HepG2 (cell line): Measurements from ENCODE around the gene THRA. TPM values are rescaled to one million over a fixed set of nuclear protein-coding genes. Genes with fewer than 3 reads are reported as not detected.

Source experiments
- NCOA5 ChIP-seq: sonication (generic); formaldehyde crosslinking; IDR thresholded peaks from 2 replicates; pipeline ENCODE4 v1.4.0; 2020; ENCODE audit warnings: missing genetic modification reagents
- PCBP1 ChIP-seq: fragments of 200-400 bp; formaldehyde crosslinking; IDR thresholded peaks from 2 replicates; pipeline ENCODE4 v1.6.1; 2017; ENCODE audit warnings: mild to moderate bottlenecking, low read depth, low read length, borderline replicate concordance
- PHF5A ChIP-seq: IDR thresholded peaks from one replicate; pipeline ENCODE4 v1.6.1; 2018; ENCODE audit warnings: low read depth, missing genetic modification reagents; ENCODE audit not compliant: unreplicated experiment
- ZC3H13 ChIP-seq: sonication (generic); formaldehyde crosslinking; IDR thresholded peaks from 2 replicates; pipeline ENCODE4 v1.8.1; 2023; ENCODE audit warnings: mild to moderate bottlenecking, missing genetic modification reagents, moderate library complexity
- ZFYVE20 ChIP-seq: sonication (generic); formaldehyde crosslinking; IDR thresholded peaks from 2 replicates; pipeline ENCODE4 v1.8.0; 2023; ENCODE audit warnings: low read depth, mild to moderate bottlenecking, moderate library complexity, missing genetic modification reagents, borderline replicate concordance
- ZNF263 ChIP-seq: sonication (generic); formaldehyde crosslinking; IDR thresholded peaks from 2 replicates; pipeline ENCODE4 v1.4.0; 2020; ENCODE audit warnings: missing genetic modification reagents
- ZNF296 ChIP-seq: sonication (generic); formaldehyde crosslinking; conservative IDR thresholded peaks from 2 replicates; pipeline ENCODE4 v1.5.0; 2020; ENCODE audit warnings: mild to moderate bottlenecking, missing genetic modification reagents
- ZNF703 ChIP-seq: sonication (generic); formaldehyde crosslinking; IDR thresholded peaks from 2 replicates; pipeline ENCODE4 v1.5.1; 2020; ENCODE audit warnings: missing genetic modification reagents, mild to moderate bottlenecking, moderate library complexity, borderline replicate concordance
- ZNF720 ChIP-seq: sonication (generic); formaldehyde crosslinking; IDR thresholded peaks from 2 replicates; pipeline ENCODE4 v1.4.0; 2020; ENCODE audit warnings: missing genetic modification reagents
- polyA plus RNA-seq, 8 experiments: library from polyadenylated mRNA; depleted of rRNA in 3 of 8; stranded (reverse) in 7 of 8; unstranded in 1 of 8; fragments of >200 nt; fragmentation: Illumina TruSeq in 4 of 8; extraction: Trizol in 4 of 8; gene quantifications; 2 replicates each; pipeline versions ENCODE4 v1.2.1 to v1.2.3, GENCODE V29; 2011 to 2016; ENCODE audit warnings: low read depth in 4 of 8, missing spikeins in 1 of 8, mixed read lengths in 1 of 8; ENCODE audit not compliant: insufficient read depth in 1 of 8
- total RNA-seq, 5 experiments: library from RNA; depleted of rRNA; stranded (reverse); fragments of >200 nt; fragmentation: Illumina TruSeq; extraction: Trizol; gene quantifications; 2 replicates each; pipeline ENCODE4 v1.2.3, GENCODE V29; 2016; ENCODE audit warnings: low read depth in 1 of 5
- TF ChIP-seq, protein P1 (sequence below): sonication (generic); formaldehyde crosslinking; IDR thresholded peaks from 2 replicates; pipeline ENCODE4 v1.5.1; 2020; ENCODE audit warnings: missing genetic modification reagents, mild to moderate bottlenecking, borderline replicate concordance
- TF ChIP-seq, protein P2 (sequence below): sonication (generic); formaldehyde crosslinking; IDR thresholded peaks from one replicate; pipeline ENCODE4 v1.5.1; 2020; ENCODE audit warnings: mild to moderate bottlenecking, missing genetic modification reagents; ENCODE audit errors: not compliant biosample characterization
- TF ChIP-seq, protein P3 (sequence below): sonication (generic); formaldehyde crosslinking; IDR thresholded peaks from 2 replicates; pipeline ENCODE4 v1.4.0; 2020; ENCODE audit warnings: low read depth, mild to moderate bottlenecking, missing genetic modification reagents
- TF ChIP-seq, protein P4 (sequence below): IDR thresholded peaks from 2 replicates; pipeline ENCODE4 v1.6.1; 2012; ENCODE audit warnings: low read length, improper control_type of control experiment
- TF ChIP-seq, protein P5 (sequence below): sonication (generic); formaldehyde crosslinking; IDR thresholded peaks from 2 replicates; pipeline ENCODE4 v1.8.1; 2022; ENCODE audit warnings: mild to moderate bottlenecking, missing genetic modification reagents

The THRA gene
- total and polyA plus RNA-seq, 2 of the 13 experiments (the other 11 are each of a cell fraction or from before 2014, with no cell fraction given) = 8.0 to 9.9 TPM

DNA sequence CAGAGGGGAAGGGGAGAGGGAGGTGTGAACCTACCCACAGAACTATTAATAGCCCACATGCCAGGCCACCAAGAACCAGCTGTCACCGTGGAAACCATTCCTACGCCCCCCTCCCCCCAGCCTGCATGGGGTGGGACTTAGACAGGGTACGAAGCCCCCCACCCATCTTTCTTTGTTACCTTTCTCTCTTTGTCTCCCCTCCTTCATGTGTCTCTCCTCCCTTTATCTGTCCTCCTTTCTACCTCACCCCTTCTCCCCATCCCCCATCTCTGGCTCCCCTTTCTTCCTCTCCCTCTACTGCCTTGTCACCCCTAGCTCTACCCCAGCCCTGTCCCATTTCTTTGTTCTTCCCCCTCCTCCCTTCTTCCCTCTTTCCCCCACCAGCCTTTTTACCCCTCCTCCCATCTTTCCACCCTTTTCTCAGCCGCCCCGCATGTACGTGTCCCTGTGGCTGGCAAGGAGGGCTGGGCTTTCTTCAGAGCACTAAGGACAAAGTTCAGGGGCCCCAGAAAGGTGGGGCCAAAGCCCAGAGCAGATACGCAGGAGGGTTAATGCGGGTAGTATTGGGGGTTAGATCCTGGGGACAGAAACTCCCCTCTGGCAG lies 8.0 kb downstream of the THRA start (continued):
- TF ChIP-seq ZNF703 (CRISPR knock-in tag) = no peak
- TF ChIP-seq, protein P1, sequence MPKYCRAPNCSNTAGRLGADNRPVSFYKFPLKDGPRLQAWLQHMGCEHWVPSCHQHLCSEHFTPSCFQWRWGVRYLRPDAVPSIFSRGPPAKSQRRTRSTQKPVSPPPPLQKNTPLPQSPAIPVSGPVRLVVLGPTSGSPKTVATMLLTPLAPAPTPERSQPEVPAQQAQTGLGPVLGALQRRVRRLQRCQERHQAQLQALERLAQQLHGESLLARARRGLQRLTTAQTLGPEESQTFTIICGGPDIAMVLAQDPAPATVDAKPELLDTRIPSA = no peak
- TF ChIP-seq ZFYVE20 (CRISPR knock-in tag) = no peak
- no peak for TF ChIP-seq ZNF263 (CRISPR knock-in tag)
- TF ChIP-seq ZNF296 (CRISPR knock-in tag) = no peak
- TF ChIP-seq ZNF720 = no peak
- TF ChIP-seq, protein P2, sequence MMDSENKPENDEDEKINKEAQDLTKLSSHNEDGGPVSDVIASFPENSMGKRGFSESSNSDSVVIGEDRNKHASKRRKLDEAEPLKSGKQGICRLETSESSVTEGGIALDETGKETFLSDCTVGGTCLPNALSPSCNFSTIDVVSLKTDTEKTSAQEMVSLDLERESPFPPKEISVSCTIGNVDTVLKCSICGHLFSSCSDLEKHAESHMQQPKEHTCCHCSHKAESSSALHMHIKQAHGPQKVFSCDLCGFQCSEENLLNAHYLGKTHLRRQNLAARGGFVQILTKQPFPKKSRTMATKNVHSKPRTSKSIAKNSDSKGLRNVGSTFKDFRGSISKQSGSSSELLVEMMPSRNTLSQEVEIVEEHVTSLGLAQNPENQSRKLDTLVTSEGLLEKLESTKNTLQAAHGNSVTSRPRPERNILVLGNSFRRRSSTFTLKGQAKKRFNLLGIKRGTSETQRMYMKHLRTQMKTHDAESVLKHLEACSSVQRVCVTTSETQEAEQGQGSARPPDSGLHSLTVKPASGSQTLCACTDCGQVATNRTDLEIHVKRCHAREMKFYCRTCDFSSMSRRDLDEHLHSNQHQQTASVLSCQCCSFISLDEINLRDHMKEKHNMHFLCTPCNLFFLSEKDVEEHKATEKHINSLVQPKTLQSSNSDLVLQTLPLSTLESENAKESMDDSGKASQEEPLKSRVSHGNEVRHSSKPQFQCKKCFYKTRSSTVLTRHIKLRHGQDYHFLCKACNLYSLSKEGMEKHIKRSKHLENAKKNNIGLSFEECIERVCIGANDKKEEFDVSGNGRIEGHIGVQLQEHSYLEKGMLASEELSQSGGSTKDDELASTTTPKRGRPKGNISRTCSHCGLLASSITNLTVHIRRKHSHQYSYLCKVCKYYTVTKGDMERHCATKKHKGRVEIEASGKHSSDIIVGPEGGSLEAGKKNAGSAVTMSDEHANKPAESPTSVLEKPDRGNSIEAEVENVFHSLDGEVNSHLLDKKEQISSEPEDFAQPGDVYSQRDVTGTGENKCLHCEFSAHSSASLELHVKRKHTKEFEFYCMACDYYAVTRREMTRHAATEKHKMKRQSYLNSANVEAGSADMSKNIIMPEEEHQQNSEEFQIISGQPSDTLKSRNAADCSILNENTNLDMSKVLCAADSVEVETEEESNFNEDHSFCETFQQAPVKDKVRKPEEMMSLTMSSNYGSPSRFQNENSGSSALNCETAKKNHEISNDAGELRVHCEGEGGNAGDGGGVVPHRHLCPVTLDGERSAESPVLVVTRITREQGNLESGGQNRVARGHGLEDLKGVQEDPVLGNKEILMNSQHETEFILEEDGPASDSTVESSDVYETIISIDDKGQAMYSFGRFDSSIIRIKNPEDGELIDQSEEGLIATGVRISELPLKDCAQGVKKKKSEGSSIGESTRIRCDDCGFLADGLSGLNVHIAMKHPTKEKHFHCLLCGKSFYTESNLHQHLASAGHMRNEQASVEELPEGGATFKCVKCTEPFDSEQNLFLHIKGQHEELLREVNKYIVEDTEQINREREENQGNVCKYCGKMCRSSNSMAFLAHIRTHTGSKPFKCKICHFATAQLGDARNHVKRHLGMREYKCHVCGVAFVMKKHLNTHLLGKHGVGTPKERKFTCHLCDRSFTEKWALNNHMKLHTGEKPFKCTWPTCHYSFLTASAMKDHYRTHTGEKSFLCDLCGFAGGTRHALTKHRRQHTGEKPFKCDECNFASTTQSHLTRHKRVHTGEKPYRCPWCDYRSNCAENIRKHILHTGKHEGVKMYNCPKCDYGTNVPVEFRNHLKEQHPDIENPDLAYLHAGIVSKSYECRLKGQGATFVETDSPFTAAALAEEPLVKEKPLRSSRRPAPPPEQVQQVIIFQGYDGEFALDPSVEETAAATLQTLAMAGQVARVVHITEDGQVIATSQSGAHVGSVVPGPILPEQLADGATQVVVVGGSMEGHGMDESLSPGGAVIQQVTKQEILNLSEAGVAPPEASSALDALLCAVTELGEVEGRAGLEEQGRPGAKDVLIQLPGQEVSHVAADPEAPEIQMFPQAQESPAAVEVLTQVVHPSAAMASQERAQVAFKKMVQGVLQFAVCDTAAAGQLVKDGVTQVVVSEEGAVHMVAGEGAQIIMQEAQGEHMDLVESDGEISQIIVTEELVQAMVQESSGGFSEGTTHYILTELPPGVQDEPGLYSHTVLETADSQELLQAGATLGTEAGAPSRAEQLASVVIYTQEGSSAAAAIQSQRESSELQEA (CRISPR knock-in tag) = no peak
- TF ChIP-seq NCOA5 (CRISPR knock-in tag) = no peak
- TF ChIP-seq, protein P3, sequence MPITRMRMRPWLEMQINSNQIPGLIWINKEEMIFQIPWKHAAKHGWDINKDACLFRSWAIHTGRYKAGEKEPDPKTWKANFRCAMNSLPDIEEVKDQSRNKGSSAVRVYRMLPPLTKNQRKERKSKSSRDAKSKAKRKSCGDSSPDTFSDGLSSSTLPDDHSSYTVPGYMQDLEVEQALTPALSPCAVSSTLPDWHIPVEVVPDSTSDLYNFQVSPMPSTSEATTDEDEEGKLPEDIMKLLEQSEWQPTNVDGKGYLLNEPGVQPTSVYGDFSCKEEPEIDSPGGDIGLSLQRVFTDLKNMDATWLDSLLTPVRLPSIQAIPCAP = no peak
- no peak for TF ChIP-seq PHF5A (CRISPR knock-in tag)
- no peak for TF ChIP-seq ZC3H13 (CRISPR knock-in tag)
- TF ChIP-seq, protein P4, sequence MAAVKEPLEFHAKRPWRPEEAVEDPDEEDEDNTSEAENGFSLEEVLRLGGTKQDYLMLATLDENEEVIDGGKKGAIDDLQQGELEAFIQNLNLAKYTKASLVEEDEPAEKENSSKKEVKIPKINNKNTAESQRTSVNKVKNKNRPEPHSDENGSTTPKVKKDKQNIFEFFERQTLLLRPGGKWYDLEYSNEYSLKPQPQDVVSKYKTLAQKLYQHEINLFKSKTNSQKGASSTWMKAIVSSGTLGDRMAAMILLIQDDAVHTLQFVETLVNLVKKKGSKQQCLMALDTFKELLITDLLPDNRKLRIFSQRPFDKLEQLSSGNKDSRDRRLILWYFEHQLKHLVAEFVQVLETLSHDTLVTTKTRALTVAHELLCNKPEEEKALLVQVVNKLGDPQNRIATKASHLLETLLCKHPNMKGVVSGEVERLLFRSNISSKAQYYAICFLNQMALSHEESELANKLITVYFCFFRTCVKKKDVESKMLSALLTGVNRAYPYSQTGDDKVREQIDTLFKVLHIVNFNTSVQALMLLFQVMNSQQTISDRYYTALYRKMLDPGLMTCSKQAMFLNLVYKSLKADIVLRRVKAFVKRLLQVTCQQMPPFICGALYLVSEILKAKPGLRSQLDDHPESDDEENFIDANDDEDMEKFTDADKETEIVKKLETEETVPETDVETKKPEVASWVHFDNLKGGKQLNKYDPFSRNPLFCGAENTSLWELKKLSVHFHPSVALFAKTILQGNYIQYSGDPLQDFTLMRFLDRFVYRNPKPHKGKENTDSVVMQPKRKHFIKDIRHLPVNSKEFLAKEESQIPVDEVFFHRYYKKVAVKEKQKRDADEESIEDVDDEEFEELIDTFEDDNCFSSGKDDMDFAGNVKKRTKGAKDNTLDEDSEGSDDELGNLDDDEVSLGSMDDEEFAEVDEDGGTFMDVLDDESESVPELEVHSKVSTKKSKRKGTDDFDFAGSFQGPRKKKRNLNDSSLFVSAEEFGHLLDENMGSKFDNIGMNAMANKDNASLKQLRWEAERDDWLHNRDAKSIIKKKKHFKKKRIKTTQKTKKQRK = no peak
- TF ChIP-seq, protein P5, sequence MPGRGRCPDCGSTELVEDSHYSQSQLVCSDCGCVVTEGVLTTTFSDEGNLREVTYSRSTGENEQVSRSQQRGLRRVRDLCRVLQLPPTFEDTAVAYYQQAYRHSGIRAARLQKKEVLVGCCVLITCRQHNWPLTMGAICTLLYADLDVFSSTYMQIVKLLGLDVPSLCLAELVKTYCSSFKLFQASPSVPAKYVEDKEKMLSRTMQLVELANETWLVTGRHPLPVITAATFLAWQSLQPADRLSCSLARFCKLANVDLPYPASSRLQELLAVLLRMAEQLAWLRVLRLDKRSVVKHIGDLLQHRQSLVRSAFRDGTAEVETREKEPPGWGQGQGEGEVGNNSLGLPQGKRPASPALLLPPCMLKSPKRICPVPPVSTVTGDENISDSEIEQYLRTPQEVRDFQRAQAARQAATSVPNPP (CRISPR knock-in tag) = no peak
- TF ChIP-seq PCBP1 = no peak
